ENCODE results near the gene VRK1.

- TF ChIP-seq FOXJ3 (CRISPR knock-in tag; IDR thresholded peaks at IDR 0.05) (no peak), MXI1 (IDR thresholded peaks at IDR 0.05; ENCODE audit: low read depth, low read length) (no peak), GABPA (IDR thresholded peaks at IDR 0.05; ENCODE audit: low read depth) (no peak)
- TF ChIP-seq, protein P1, sequence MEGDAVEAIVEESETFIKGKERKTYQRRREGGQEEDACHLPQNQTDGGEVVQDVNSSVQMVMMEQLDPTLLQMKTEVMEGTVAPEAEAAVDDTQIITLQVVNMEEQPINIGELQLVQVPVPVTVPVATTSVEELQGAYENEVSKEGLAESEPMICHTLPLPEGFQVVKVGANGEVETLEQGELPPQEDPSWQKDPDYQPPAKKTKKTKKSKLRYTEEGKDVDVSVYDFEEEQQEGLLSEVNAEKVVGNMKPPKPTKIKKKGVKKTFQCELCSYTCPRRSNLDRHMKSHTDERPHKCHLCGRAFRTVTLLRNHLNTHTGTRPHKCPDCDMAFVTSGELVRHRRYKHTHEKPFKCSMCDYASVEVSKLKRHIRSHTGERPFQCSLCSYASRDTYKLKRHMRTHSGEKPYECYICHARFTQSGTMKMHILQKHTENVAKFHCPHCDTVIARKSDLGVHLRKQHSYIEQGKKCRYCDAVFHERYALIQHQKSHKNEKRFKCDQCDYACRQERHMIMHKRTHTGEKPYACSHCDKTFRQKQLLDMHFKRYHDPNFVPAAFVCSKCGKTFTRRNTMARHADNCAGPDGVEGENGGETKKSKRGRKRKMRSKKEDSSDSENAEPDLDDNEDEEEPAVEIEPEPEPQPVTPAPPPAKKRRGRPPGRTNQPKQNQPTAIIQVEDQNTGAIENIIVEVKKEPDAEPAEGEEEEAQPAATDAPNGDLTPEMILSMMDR (IDR thresholded peaks at IDR 0.05) = no peak
Measured at GRCh38 chr14:96930526-96930925, 133.3 kb downstream of the VRK1 start.

Measured in SK-N-SH (cell line).